HG02623 (cell line): ENCODE results near the gene LRRC19.

Experiments
- ATAC-seq: cut with Tn5 transposase; IDR thresholded peaks from one replicate; pipeline ENCODE4 v1.9.1; 2021; ENCODE audit warnings: moderate library complexity; ENCODE audit not compliant: unreplicated experiment

The LRRC19 gene

GRCh38 chr9:26955921-26956859 is 49.3 kb downstream of the LRRC19 start, which contains the start of gene IFT74:
Gene IFT74 (plus strand): TSS chr9:26956412. CDS start chr9:26961968, 5,556 bp downstream.
- peak; percentile 100 for ATAC-seq

- no peak for ATAC-seq
These were observed 50.1 kb downstream of the LRRC19 start for GRCh38 chr9:26955222-26955903.

- no peak for ATAC-seq
These were observed 51.4 kb downstream of the LRRC19 start for GRCh38 chr9:26954050-26954508.

- ATAC-seq: no peak
These were observed 53.7 kb downstream of the LRRC19 start for GRCh38 chr9:26951794-26952193.

GRCh38 chr9:26950521-26950920 is 55.0 kb downstream of the LRRC19 start:
- ATAC-seq: no peak

- no peak for ATAC-seq
These were observed 55.8 kb downstream of the LRRC19 start for GRCh38 chr9:26949637-26950069.

- no peak for ATAC-seq
These were observed 57.7 kb downstream of the LRRC19 start for GRCh38 chr9:26947736-26948135.

- ATAC-seq: peak; percentile 99
These were observed 58.4 kb downstream of the LRRC19 start, which contains the start of gene PLAA for GRCh38 chr9:26946753-26947727. Gene PLAA (minus strand): TSS chr9:26947242. CDS start chr9:26947045, 197 bp downstream.

- ATAC-seq: no peak
These were observed 59.9 kb downstream of the LRRC19 start for GRCh38 chr9:26945591-26945990.
